Activated CD4-positive, alpha-beta T cell treated with anti-CD3 and anti-CD28 coated beads for 36 hours (primary cell): ENCODE data around the gene PRR23B. TPM values are rescaled to one million over a fixed set of nuclear protein-coding genes. Genes with fewer than 3 reads are reported as not detected.

Experiments
- ATAC-seq: fragments of 200-7000 bp; cut with Tn5 transposase; one replicate; pipeline ENCODE4 v1.10.0; 2021; ENCODE audit warnings: mild to moderate bottlenecking, moderate library complexity
- CTCF ChIA-PET: fragments of 350-600 bp; sonication (Branson Sonifier 250); formaldehyde crosslinking; loops from one replicate; lab custom pipeline; 2021; ENCODE audit warnings: antibody characterized with exemption; lab: Charles Lee
- POLR2A ChIA-PET: fragments of 350-600 bp; sonication (Branson Sonifier 250); formaldehyde crosslinking; loops from one replicate; lab custom pipeline; 2021; ENCODE audit warnings: antibody characterized with exemption, inconsistent platforms; lab: Charles Lee
- DNase-seq: peaks from one replicate; pipeline ENCODE4 v3.0.0-alpha.2; 2020
- H3K27ac Mint-ChIP-seq: one replicate; pipeline ENCODE4 v1.8.0; 2021; ENCODE audit warnings: mixed read lengths
- H3K27me3 Mint-ChIP-seq: one replicate; pipeline ENCODE4 v1.8.0; 2021; ENCODE audit warnings: mixed read lengths
- H3K36me3 Mint-ChIP-seq: one replicate; pipeline ENCODE4 v1.8.0; 2021; ENCODE audit warnings: low read depth, mixed read lengths
- H3K4me1 Mint-ChIP-seq: one replicate; pipeline ENCODE4 v1.8.0; 2021; ENCODE audit warnings: mixed read lengths
- H3K4me3 Mint-ChIP-seq: one replicate; pipeline ENCODE4 v1.8.0; 2021; ENCODE audit warnings: mild to moderate bottlenecking, moderate library complexity, mixed read lengths
- H3K9me3 Mint-ChIP-seq: one replicate; pipeline ENCODE4 v1.8.0; 2021; ENCODE audit warnings: low read depth, mixed read lengths
- intact Hi-C, 2 experiments: fragments of 100-400 bp; cut with DNase I in 1 of 2; cut with micrococcal nuclease in 1 of 2; formaldehyde crosslinking; loops; one replicate each; pipeline versions ENCODE4 v1.14.2 to v1.15.1; 2022 to 2024; cut with DNase I, micrococcal nuclease
- total RNA-seq, 2 experiments: library from RNA; stranded (reverse); gene quantifications; one replicate each; pipeline ENCODE4 v1.2.3, GENCODE V29; 2021

Gene PRR23B
- total RNA-seq, 2 experiments from 2014 or later: not detected

DNA sequence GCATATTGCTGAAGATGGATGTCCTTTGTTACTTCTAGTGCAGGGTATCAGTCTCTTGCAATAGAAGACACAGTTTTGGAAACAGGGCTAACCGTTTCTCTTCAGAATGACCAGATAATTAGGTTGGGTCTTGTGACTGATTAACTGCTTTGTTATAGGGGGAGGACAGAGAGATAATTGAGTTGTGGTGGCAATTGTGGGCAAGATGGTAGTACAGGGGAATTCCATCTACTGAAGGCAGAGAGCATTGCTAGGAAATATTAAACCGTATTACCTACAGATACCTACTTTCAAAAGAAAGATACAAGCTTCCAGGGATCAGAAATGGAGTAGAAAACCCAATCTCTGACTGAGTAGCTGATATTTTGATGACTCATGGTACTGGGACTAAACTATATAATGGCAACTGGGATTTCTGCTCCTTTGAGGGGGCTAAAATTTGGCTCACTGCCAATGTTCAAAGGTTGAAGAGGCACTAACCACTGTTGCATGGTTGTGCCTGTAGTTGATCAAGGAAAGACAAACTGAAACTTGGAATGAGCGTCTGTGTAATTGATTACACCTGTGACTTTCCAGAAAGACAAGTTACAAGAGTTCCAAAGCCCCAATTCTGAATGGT lies 4.2 kb downstream of the PRR23B start:
- ChIA-PET POLR2A (no interaction called here), CTCF (interaction anchor here (1.0 kb wide), 1 partner anchor 80 kb away, joined by 3 read pairs; no protein-coding TSS in a partner anchor)
- intact Hi-C loops: no loop called here
- Mint-ChIP-seq H3K9me3 (peaks cover 8% of the 10 kb centered on the region), H3K27ac (no peak overlapping the region), H3K4me3 (no peak overlapping the region), H3K27me3 (peaks cover 15% of the 10 kb centered on the region), H3K36me3 (no peaks in the 10 kb centered on the region), H3K4me1 (no peaks in the 10 kb centered on the region)
- ATAC-seq (no peak), DNase-seq (no peak)

DNA sequence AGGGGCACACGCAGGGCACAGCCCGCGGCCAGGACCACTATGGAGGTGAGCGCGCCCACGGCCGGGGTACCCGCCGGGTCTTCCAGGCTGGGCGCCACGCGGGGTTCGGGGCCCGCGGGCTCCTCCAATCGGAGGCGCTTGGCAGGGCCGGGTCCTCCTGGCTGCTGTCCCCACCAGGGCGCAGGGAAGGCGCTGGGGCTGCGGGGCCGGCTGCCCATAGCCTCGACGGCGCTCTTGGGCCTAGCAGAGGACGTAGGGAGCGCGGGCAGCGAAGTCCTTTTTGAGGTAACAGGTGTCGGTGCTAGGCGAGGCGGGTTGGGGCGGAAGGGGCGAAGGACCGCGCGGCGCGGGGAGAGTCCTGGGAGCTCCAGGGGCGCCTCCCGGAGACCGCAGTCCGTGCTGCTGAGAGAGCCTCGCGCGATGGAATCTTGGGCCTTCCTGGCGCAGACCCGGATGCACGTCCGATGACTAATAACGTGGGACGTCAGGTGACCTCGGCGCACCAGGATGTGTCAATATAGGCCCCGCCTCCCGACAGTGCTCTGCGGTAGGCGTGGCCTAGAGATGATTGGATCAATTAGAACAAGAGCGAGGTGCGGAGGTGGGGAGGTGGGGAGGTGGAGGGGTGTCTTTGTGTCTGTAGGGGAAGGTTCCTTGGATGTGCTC lies 14.5 kb downstream of the PRR23B start, which contains the start of gene PRR23A:
PRR23A (minus strand) TSS at position 218 of the 666 bp plus-strand sequence; CDS start at position 218, 0 bp downstream.
- ChIA-PET POLR2A (no interaction called here), CTCF (interaction anchor here (0.6 kb wide), 1 partner anchor 225 kb away, joined by 3 read pairs; no protein-coding TSS in a partner anchor)
- Mint-ChIP-seq H3K27ac (no peak within 1 kb of the TSS), H3K4me1 (no peaks in the 10 kb centered on the region), H3K27me3 (peaks cover 11% of the 10 kb centered on the region), H3K9me3 (peaks cover 9% of the 10 kb centered on the region), H3K36me3 (no peaks in the 10 kb centered on the region), H3K4me3 (no peak within 1 kb of the TSS)
- DNase-seq (no peak), ATAC-seq (no peak)
- intact Hi-C loops: no loop called here

DNA sequence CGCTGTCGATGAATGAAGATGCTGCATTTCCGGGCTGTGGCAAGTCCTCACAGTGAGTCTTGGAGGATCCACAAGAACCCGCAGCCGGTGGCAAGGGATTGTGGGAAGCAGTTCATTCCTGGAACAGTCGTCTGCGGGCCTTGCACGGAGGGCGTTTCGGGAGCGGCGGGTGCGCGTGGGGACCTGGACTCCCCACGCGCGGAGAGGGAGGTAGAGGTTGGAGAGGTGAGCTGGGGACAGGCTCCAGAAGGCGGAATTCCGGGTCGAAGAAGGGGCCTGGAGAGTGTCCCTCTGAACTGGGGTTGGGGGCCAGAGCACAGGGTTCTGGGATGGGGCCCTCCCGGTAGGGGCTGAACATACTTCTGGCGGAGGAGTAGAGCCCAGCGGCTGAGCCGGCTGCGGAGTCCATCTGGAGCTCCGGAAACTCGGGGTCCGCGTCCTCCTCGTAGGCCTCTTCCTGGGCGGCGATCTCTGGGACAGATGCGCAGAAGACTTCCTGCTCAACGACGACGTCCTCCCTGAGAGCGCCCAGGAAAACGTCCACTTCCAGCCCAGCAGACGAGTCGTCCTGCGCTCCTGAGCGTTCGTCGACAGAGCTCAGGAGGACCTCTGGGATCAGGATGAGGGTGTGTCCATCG lies 15.3 kb downstream of the PRR23B start:
- DNase-seq (no peak), ATAC-seq (no peak)
- ChIA-PET CTCF (no interaction called here), POLR2A (no interaction called here)
- intact Hi-C loops: no loop called here
- peaks cover 12% of the 10 kb centered on the region for H3K9me3 Mint-ChIP-seq
- H3K4me3 Mint-ChIP-seq: no peak overlapping the region
- no peaks in the 10 kb centered on the region for H3K4me1 Mint-ChIP-seq
- H3K27me3 Mint-ChIP-seq: peaks cover 15% of the 10 kb centered on the region
- H3K36me3 Mint-ChIP-seq: no peaks in the 10 kb centered on the region
- H3K27ac Mint-ChIP-seq: no peak overlapping the region

DNA sequence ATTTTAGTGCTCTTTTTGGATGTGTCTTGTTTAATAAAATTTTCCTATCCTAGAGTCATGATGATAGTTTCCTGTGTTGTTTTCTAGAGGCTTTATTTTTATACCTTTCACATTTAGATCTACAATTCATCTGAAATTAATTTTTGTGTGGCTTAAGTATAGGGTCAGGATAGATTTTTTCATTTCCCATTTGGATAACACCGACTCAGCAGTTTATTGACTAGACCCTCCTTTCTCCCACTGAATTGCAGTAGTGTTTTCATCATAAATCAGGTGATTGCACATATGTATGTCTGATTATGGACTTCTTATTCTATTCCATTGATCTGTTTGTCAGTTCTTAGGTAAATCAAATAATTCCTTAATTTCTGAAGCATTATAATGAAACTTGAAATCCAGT lies 25.0 kb downstream of the PRR23B start:
- H3K4me1 Mint-ChIP-seq: no peaks in the 10 kb centered on the region
- no peak for ATAC-seq
- H3K9me3 Mint-ChIP-seq: peaks cover 2% of the 10 kb centered on the region
- intact Hi-C loops: no loop called here
- ChIA-PET CTCF (no interaction called here), POLR2A (no interaction called here)
- no peaks in the 10 kb centered on the region for H3K36me3 Mint-ChIP-seq
- no peak for DNase-seq
- no peak overlapping the region for H3K4me3 Mint-ChIP-seq
- H3K27ac Mint-ChIP-seq: no peak overlapping the region
- H3K27me3 Mint-ChIP-seq: peaks cover 16% of the 10 kb centered on the region

DNA sequence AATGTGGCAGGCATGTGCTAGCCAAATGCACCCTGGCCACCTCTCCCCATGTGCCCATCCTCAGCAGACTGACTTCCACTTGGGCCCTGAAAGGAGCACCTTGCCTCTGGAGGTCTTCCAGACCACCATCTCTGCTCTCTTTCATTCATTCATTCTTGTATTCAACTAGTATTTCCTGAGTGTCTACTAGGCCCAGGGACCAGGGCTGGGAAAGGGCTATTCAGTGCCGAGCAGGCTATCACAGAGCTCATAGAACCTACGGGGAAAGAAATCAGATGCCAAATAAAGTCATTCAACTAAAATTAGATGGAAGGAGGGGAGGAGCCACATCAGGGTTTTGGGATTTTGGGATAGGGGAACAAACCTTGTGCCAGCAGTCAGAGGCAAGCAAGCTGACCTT lies 33.5 kb downstream of the PRR23B start:
- Mint-ChIP-seq H3K27me3 (no peaks in the 10 kb centered on the region), H3K9me3 (no peaks in the 10 kb centered on the region), H3K4me3 (no peak overlapping the region), H3K27ac (no peak overlapping the region), H3K36me3 (no peaks in the 10 kb centered on the region), H3K4me1 (no peaks in the 10 kb centered on the region)
- DNase-seq (no peak), ATAC-seq (no peak)
- intact Hi-C loops: no loop called here
- ChIA-PET CTCF (interaction anchor here (0.6 to 1.1 kb wide), 2 partner anchors 12 to 185 kb away, joined by 3 read pairs; no protein-coding TSS in a partner anchor), POLR2A (interaction anchor here (0.6 kb wide), 1 partner anchor 60 kb away, joined by 9 read pairs; no protein-coding TSS in a partner anchor)

DNA sequence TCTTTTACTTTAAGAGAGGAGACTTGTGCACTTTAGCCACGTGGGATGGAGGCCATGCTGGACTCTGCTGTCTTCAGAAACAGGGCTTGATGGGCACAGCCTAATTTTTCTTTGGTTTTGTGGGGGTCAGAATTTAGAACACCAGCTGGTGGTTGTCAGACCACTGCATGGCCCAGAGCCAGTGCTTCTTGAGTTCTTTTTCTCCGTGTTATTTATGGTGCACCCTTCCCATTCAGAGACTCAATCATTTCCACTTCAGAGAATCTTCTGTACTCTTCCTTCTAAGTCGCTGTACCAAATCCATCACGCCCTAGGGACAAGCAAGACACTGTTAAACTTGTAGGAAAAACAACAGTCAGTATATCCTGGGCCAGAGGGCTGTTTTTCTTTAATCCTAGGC lies 34.8 kb downstream of the PRR23B start:
- ATAC-seq (no peak), DNase-seq (no peak)
- ChIA-PET CTCF (interaction anchor here (0.7 kb wide), 1 partner anchor 1973 kb away, joined by 4 read pairs; no protein-coding TSS in a partner anchor), POLR2A (no interaction called here)
- Mint-ChIP-seq H3K27ac (no peak overlapping the region), H3K4me3 (no peak overlapping the region), H3K27me3 (no peaks in the 10 kb centered on the region), H3K36me3 (no peaks in the 10 kb centered on the region), H3K4me1 (no peaks in the 10 kb centered on the region), H3K9me3 (no peaks in the 10 kb centered on the region)
- intact Hi-C loops: no loop called here

DNA sequence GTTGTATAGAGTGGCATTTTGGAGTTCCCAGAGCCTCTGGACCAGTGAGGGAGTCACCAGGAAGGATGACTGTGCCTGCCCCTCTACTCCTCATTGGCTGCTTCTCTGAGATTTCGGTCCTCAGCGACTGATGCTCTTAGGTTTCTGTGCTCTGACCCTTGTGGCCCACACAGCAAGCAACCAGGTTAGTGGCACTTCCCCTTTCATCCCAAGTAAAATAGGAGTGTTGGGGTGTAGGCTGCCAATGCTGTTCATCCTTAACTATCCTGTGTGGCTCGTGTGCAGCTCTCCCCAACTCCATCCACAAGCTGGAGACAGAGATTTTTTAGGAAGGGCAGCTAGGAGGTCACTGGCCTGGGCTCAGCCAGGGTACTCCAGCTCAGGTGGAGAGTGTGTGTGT lies 35.9 kb downstream of the PRR23B start:
- POLR2A ChIA-PET: no interaction called here
- intact Hi-C loops: no loop called here
- Mint-ChIP-seq H3K4me1 (no peaks in the 10 kb centered on the region), H3K9me3 (no peaks in the 10 kb centered on the region), H3K4me3 (no peak overlapping the region), H3K27ac (no peak overlapping the region), H3K27me3 (no peaks in the 10 kb centered on the region), H3K36me3 (no peaks in the 10 kb centered on the region)
- CTCF ChIA-PET: no interaction called here
- ATAC-seq (no peak), DNase-seq (no peak)

DNA sequence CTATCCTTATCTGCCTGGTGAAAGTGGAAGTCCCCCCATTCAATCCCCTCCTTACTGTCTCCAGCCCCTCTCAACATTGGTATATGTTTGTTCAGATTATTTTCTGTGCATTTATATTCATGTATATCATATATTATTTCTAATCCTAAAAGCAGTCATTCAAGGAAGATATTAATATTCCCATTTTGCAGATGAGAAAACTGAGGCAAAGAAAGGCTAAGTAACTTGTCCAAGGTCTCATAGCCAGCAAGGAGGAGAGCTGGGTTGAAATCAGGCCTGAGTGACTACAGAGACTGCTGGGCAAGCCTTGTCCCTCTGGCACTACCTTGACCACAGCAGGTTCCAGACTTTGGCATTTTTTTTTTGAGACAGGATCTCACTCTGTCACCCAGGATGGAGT lies 44.7 kb downstream of the PRR23B start:
- no peak overlapping the region for H3K27ac Mint-ChIP-seq
- ChIA-PET CTCF (interaction anchor here (1.1 kb wide), 1 partner anchor 11 kb away, joined by 3 read pairs; no protein-coding TSS in a partner anchor), POLR2A (interaction anchor here (0.6 kb wide), 1 partner anchor 277 kb away, joined by 3 read pairs; no protein-coding TSS in a partner anchor)

DNA sequence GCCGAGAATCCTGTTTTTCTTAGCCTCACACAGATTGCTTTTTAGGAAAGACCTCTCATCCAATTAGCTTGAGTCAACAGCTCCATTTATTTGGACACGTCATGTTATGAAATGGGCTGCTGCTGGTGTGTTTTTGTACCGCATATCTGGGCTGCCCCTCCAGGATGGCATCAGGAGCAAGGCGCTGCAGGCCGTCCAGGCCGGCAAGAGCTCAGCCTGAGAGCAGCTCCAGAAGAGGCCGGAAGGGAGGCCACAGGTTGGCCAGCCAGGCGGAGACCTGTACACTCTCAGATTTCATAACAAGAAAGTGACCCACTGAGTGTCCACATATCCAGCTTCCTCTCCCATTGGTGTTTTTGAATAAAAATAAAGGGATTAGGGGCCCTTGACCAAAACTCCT lies 45.4 kb downstream of the PRR23B start:
- peaks cover 6% of the 10 kb centered on the region for H3K27me3 Mint-ChIP-seq
- intact Hi-C loops: no loop called here
- CTCF ChIA-PET: interaction anchor here (1.1 kb wide), 1 partner anchor 11 kb away, joined by 3 read pairs; no protein-coding TSS in a partner anchor
- POLR2A ChIA-PET: no interaction called here
- no peaks in the 10 kb centered on the region for H3K9me3 Mint-ChIP-seq
- no peak overlapping the region for H3K27ac Mint-ChIP-seq
- ATAC-seq (no peak), DNase-seq (no peak)
- no peak overlapping the region for H3K4me3 Mint-ChIP-seq
- H3K4me1 Mint-ChIP-seq: no peaks in the 10 kb centered on the region
- no peaks in the 10 kb centered on the region for H3K36me3 Mint-ChIP-seq

More for the DNA sequence above, 44.7 kb downstream of the PRR23B start:
- ATAC-seq: no peak
- no peaks in the 10 kb centered on the region for H3K9me3 Mint-ChIP-seq
- intact Hi-C loops: no loop called here
- H3K4me1 Mint-ChIP-seq: no peaks in the 10 kb centered on the region
- H3K4me3 Mint-ChIP-seq: no peak overlapping the region
- DNase-seq: no peak
- H3K36me3 Mint-ChIP-seq: no peaks in the 10 kb centered on the region
- H3K27me3 Mint-ChIP-seq: peaks cover 6% of the 10 kb centered on the region

DNA sequence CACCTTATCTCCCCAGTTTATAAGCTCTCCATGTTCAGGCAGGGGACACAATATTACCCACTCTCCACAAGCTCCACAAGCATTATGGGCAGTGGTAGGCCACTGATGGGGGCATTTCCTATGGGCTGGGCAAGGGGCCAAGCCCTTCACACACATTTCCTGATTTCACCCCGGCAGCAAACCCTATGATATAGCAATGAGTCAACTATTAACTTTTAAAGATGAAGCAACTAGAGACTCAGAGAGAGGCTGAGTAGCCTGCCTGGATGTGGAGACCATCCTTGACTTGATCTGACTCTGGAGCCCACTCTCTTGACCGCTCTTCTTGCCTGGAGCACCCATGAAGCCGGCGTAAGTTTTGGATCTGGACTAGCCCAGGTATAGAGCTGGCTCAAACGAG lies 46.3 kb downstream of the PRR23B start:
- no peak for ATAC-seq
- ChIA-PET CTCF (no interaction called here), POLR2A (no interaction called here)
- Mint-ChIP-seq H3K4me3 (no peak overlapping the region), H3K9me3 (no peaks in the 10 kb centered on the region), H3K4me1 (no peaks in the 10 kb centered on the region), H3K27me3 (peaks cover 6% of the 10 kb centered on the region), H3K27ac (no peak overlapping the region), H3K36me3 (no peaks in the 10 kb centered on the region)
- intact Hi-C loops: no loop called here
- no peak for DNase-seq

DNA sequence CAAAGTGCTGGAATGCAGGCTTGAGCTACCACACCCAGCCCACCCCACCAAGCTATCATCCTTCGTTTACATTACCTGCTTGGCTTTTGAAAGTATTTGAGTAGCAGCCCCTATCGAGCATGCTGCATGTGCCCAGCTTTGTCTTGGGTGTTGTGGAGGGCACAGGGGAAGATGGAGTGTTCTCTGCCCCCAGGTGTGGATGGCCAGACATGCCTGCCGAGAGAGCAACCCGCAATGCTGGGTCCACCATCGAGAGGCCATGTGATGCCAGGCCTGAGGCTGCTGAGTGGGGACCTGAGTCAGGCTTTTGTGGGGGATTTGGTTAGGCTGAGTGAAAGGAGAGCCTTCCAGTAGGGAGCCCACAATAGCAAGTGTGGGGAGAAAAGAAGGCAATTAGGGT lies 47.8 kb downstream of the PRR23B start:
- H3K4me1 Mint-ChIP-seq: no peaks in the 10 kb centered on the region
- peaks cover 11% of the 10 kb centered on the region for H3K27me3 Mint-ChIP-seq
- no peaks in the 10 kb centered on the region for H3K36me3 Mint-ChIP-seq
- intact Hi-C loops: no loop called here
- ChIA-PET CTCF (interaction anchor here (1.5 to 2.0 kb wide), 2 partner anchors 21 to 37 kb away, joined by 6 to 7 read pairs; no protein-coding TSS in a partner anchor), POLR2A (no interaction called here)
- no peak overlapping the region for H3K27ac Mint-ChIP-seq
- no peak overlapping the region for H3K4me3 Mint-ChIP-seq
- no peaks in the 10 kb centered on the region for H3K9me3 Mint-ChIP-seq
- DNase-seq (no peak), ATAC-seq (no peak)
